PC-3 (cell line): ENCODE results near the gene CBFA2T3. TPM values are rescaled to one million over a fixed set of nuclear protein-coding genes. Genes with fewer than 3 reads are reported as not detected.

ENCODE experiments used
- ATAC-seq: fragments of 200-7000 bp; cut with Tn5 transposase; 2 replicates; pipeline ENCODE4 v1.9.1; 2020; ENCODE audit warnings: mild to moderate bottlenecking, moderate library complexity
- BruUV-seq: library from RNA; stranded (reverse); fragments of 400-500 nt; replicated peaks from 2 replicates; lab custom pipeline; 2021; lab: Mats Ljungman, UMichigan
- CTCF ChIA-PET: fragments of 300-600 bp; sonication (Branson Sonifier 250); formaldehyde crosslinking; loops from one replicate; lab custom pipeline; 2022; ENCODE audit warnings: antibody characterized with exemption; lab: Charles Lee
- POLR2A ChIA-PET: fragments of 300-600 bp; sonication (Branson Sonifier 250); formaldehyde crosslinking; loops from one replicate; lab custom pipeline; 2022; ENCODE audit warnings: antibody characterized with exemption; ENCODE audit not compliant: unreplicated experiment; lab: Charles Lee
- DNase-seq: peaks from one replicate; pipeline ENCODE4 v3.0.0-alpha.2; 2015
- H2AFZ ChIP-seq: fragments of 300-600 bp; sonication (generic); 2 replicates; pipeline ENCODE4 v1.6.0; 2016; ENCODE audit warnings: antibody characterized with exemption, low read length
- H3F3A ChIP-seq: fragments of 300-600 bp; sonication (generic); one replicate; pipeline ENCODE4 v1.6.0; 2017; ENCODE audit warnings: antibody characterized with exemption, low read length, control low read depth, mild to moderate bottlenecking; ENCODE audit not compliant: unreplicated experiment
- H3K27ac ChIP-seq: fragments of 300-600 bp; sonication (generic); 2 replicates; pipeline ENCODE4 v1.5.1; 2016; ENCODE audit warnings: mild to moderate bottlenecking, low read length
- H3K27me3 ChIP-seq: fragments of 300-600 bp; sonication (generic); 2 replicates; pipeline ENCODE4 v1.6.1; 2016; ENCODE audit warnings: low read length, mixed read lengths
- H3K36me3 ChIP-seq: fragments of 300-600 bp; sonication (generic); 2 replicates; pipeline ENCODE4 v1.6.1; 2016; ENCODE audit warnings: low read depth, mixed run types, low read length, mixed read lengths
- H3K4me1 ChIP-seq: fragments of 300-600 bp; sonication (generic); 2 replicates; pipeline ENCODE4 v1.5.1; 2016; ENCODE audit warnings: low read length; ENCODE audit not compliant: insufficient read depth
- H3K4me2 ChIP-seq: fragments of 300-600 bp; sonication (generic); 2 replicates; pipeline ENCODE4 v1.6.0; 2016; ENCODE audit warnings: low read length
- H3K4me3 ChIP-seq: fragments of 300-600 bp; sonication (generic); 2 replicates; pipeline ENCODE4 v1.5.1; 2016; ENCODE audit warnings: mild to moderate bottlenecking, low read length, mixed read lengths
- H3K79me2 ChIP-seq: fragments of 300-600 bp; sonication (generic); 2 replicates; pipeline ENCODE4 v1.6.1; 2017; ENCODE audit warnings: low read length, mixed read lengths
- H3K9ac ChIP-seq: fragments of 300-600 bp; sonication (generic); 2 replicates; pipeline ENCODE4 v1.6.0; 2016; ENCODE audit warnings: mild to moderate bottlenecking, low read length
- H3K9me2 ChIP-seq: fragments of 300-600 bp; sonication (generic); replicated peaks from 2 replicates; pipeline ENCODE4 v1.6.1; 2016; ENCODE audit warnings: mixed run types, low read length, mixed read lengths
- H3K9me3 ChIP-seq: fragments of 300-600 bp; sonication (generic); 2 replicates; pipeline ENCODE4 v1.6.1; 2016; ENCODE audit warnings: low read length, mixed read lengths
- H4K20me1 ChIP-seq: fragments of 300-600 bp; sonication (generic); 2 replicates; pipeline ENCODE4 v1.6.1; 2016; ENCODE audit warnings: low read length, mixed read lengths
- EZH2 ChIP-seq: fragments of 300-600 bp; sonication (generic); IDR thresholded peaks from one replicate; pipeline ENCODE4 v1.6.1; 2017; ENCODE audit warnings: antibody characterized with exemption, mild to moderate bottlenecking, low read length; ENCODE audit not compliant: unreplicated experiment
- EZH2phosphoT487 ChIP-seq: fragments of 300-600 bp; sonication (generic); IDR thresholded peaks from 2 replicates; pipeline ENCODE4 v1.6.1; 2018; ENCODE audit warnings: mild to moderate bottlenecking, antibody characterized with exemption, low read length, borderline replicate concordance
- intact Hi-C: fragments of 100-400 bp; cut with micrococcal nuclease; formaldehyde crosslinking; loops from 2 replicates; pipeline ENCODE4 v1.9.0; 2023
- total RNA-seq: library from RNA; depleted of rRNA; stranded (reverse); fragments of >200 nt; gene quantifications from 2 replicates; pipeline ENCODE4 v1.2.3, GENCODE V29; 2014
- TF ChIP-seq, protein P1 (sequence below): fragments of 300-600 bp; sonication (generic); conservative IDR thresholded peaks from 2 replicates; pipeline ENCODE4 v1.5.1; 2017; ENCODE audit warnings: antibody characterized with exemption, low read depth, mild to moderate bottlenecking, low read length

CBFA2T3 gene
- total RNA-seq, 1 experiment from 2014 or later: not detected

DNA sequence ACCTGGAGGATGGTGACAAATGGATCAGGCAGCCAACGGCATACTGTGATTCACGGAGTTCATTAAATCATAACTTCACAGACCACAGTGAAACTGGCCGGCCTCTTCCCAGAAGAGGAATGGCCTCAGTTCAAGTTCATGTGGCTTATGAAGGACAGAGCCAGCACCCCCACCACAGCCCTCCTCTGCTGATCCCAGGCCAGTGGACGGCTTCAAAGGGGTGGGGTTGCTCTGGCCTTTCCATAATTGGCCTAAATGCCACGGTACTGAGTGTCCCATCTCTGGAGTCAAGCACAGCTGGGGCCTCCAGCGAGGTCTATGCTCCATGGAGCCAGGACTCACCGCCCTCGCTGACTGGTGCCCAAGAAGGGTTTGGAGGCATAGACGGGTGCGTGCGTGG lies 141.6 kb downstream of the CBFA2T3 start:
- no peak overlapping the region for H3K27ac ChIP-seq
- H2AFZ ChIP-seq: no peak overlapping the region
- no peaks in the 10 kb centered on the region for H3K9me2 ChIP-seq
- H3K79me2 ChIP-seq: no peaks in the 10 kb centered on the region
- no peaks in the 10 kb centered on the region for H3K27me3 ChIP-seq
- no peak overlapping the region for H3K4me3 ChIP-seq
- no peaks in the 10 kb centered on the region for H3K9me3 ChIP-seq
- DNase-seq (no peak), ATAC-seq (no peak)
- no peaks in the 10 kb centered on the region for H4K20me1 ChIP-seq
- TF ChIP-seq EZH2phosphoT487 (no peak), EZH2 (no peak)
- TF ChIP-seq, protein P1, sequence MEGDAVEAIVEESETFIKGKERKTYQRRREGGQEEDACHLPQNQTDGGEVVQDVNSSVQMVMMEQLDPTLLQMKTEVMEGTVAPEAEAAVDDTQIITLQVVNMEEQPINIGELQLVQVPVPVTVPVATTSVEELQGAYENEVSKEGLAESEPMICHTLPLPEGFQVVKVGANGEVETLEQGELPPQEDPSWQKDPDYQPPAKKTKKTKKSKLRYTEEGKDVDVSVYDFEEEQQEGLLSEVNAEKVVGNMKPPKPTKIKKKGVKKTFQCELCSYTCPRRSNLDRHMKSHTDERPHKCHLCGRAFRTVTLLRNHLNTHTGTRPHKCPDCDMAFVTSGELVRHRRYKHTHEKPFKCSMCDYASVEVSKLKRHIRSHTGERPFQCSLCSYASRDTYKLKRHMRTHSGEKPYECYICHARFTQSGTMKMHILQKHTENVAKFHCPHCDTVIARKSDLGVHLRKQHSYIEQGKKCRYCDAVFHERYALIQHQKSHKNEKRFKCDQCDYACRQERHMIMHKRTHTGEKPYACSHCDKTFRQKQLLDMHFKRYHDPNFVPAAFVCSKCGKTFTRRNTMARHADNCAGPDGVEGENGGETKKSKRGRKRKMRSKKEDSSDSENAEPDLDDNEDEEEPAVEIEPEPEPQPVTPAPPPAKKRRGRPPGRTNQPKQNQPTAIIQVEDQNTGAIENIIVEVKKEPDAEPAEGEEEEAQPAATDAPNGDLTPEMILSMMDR: no peak
- H3K36me3 ChIP-seq: no peaks in the 10 kb centered on the region
- BruUV-seq: no TSS peak
- H3K4me1 ChIP-seq: no peaks in the 10 kb centered on the region
- intact Hi-C loops: no loop called here
- POLR2A ChIA-PET: no interaction called here
- H3F3A ChIP-seq: no peaks in the 10 kb centered on the region
- no peak overlapping the region for H3K9ac ChIP-seq
- CTCF ChIA-PET: no interaction called here
- H3K4me2 ChIP-seq: no peak overlapping the region

DNA sequence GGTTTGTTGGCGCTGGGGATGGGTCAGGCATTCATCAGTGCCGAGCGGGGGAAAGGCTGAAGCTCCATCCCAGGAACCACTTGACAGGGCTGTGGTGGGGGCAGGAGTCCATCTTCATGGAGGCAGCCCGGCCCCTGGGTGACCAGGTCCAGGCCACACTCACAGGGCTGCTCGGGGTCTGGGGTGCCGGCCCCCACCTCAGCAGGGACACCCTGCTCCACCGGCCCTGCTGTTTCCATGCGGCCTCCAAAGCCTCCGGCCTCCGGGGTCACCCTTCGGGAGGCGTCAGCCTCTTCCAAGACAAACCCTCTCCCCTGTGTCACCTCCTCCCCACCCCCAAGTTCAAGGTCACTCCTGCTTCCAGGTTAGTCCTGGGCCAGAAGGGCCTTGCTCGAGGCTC lies 142.3 kb downstream of the CBFA2T3 start:
- CTCF ChIA-PET: no interaction called here
- no TSS peak for BruUV-seq

DNA sequence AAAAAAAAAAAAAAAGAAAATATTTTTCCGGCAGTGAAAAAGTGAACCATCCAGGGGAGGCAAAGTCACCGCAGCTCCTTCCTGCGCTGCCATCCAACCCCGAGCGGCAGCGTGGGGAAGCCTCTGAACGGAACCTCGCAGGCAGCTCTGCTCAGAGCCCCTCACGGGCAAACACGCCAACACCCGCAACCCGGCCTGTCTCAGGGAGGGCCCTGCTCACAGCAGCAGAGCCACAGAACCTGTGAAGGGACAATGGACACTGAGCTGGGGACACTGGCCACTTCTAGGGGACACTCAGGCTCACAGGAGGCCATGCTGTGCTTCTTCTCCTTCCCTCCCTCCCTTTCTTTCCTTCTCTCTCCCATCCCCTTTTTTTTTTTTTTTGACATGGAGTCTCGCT lies 143.9 kb downstream of the CBFA2T3 start:
- Histone ChIP-seq H3K36me3 (no peaks in the 10 kb centered on the region), H3K27me3 (no peaks in the 10 kb centered on the region), H3K4me1 (no peaks in the 10 kb centered on the region), H3K9ac (no peak overlapping the region), H3K4me3 (no peak overlapping the region), H3K9me3 (no peaks in the 10 kb centered on the region), H3K9me2 (no peaks in the 10 kb centered on the region), H3K4me2 (no peak overlapping the region), H3K27ac (no peak overlapping the region), H3F3A (no peaks in the 10 kb centered on the region), H2AFZ (no peak overlapping the region), H3K79me2 (no peaks in the 10 kb centered on the region), H4K20me1 (no peaks in the 10 kb centered on the region)
- intact Hi-C loops: no loop called here
- TF ChIP-seq EZH2phosphoT487: no peak
- no peak for TF ChIP-seq EZH2
- TF ChIP-seq, protein P1: no peak
- ATAC-seq: no peak
- DNase-seq: no peak
- ChIA-PET POLR2A (no interaction called here), CTCF (no interaction called here)
- no TSS peak for BruUV-seq

More for the DNA sequence above, 142.3 kb downstream of the CBFA2T3 start:
- no peak for ATAC-seq
- no peak overlapping the region for H2AFZ ChIP-seq
- no peaks in the 10 kb centered on the region for H3K27me3 ChIP-seq
- TF ChIP-seq EZH2 (no peak), EZH2phosphoT487 (no peak)
- TF ChIP-seq, protein P1: no peak
- no peaks in the 10 kb centered on the region for H3K9me3 ChIP-seq
- H3K4me2 ChIP-seq: no peak overlapping the region
- H3K4me1 ChIP-seq: no peaks in the 10 kb centered on the region
- no peaks in the 10 kb centered on the region for H3K9me2 ChIP-seq
- POLR2A ChIA-PET: no interaction called here
- intact Hi-C loops: no loop called here
- no peaks in the 10 kb centered on the region for H3K79me2 ChIP-seq
- H3K9ac ChIP-seq: no peak overlapping the region
- H3K27ac ChIP-seq: no peak overlapping the region
- H3K4me3 ChIP-seq: no peak overlapping the region
- no peaks in the 10 kb centered on the region for H3K36me3 ChIP-seq
- no peaks in the 10 kb centered on the region for H4K20me1 ChIP-seq
- DNase-seq: no peak
- no peaks in the 10 kb centered on the region for H3F3A ChIP-seq
